GM19035 (cell line): Measurements from ENCODE around the gene LIPE.

Source experiments
- ATAC-seq: cut with Tn5 transposase; IDR thresholded peaks from one replicate; pipeline ENCODE4 v1.9.1; 2021; ENCODE audit not compliant: unreplicated experiment

LIPE gene

DNA sequence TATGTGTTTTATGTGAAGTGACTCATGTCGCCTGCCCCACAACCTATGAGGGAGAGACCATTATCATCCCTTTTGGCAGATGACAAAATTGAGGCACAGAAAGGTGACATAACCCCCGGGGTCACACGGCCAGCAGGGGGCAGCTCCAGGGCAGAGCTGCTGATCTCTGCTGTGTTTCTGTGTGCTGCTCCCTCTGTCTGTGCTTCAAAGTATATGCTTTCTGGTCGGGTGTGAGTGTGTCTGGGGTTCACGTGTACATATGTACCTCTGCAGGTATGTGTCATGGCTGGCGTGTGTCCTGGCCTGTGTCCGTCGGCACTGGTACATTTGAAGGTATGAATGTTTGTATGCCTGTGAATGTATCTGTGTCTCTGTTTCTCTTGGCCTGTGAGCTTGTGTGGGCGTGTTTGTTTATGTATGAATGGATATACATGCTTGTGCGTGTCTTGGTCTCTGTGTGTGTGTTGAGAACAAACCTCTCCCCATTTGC, 7.1 kb downstream of the LIPE start:
- ATAC-seq: no peak

DNA sequence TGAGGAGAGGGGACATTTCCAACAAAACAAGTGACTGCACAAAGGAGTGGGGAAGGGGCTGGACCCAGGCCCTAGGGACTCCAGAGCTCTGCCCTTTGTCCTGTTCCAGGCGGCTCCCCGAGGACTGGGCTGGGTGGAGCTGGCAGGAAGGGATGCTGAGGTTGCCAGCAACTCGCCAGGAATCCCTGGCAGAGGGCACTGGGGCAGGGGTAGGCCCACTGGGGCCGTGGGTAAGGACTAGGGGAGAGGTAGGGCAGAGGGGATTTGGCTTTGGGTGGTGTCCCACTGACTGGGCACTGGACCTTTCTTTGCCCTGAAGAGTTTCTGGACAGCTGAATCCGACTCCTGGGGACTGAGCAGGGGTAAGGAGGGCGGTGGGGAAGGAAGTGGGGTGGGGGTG, 7.9 kb downstream of the LIPE start:
- ATAC-seq: no peak

DNA sequence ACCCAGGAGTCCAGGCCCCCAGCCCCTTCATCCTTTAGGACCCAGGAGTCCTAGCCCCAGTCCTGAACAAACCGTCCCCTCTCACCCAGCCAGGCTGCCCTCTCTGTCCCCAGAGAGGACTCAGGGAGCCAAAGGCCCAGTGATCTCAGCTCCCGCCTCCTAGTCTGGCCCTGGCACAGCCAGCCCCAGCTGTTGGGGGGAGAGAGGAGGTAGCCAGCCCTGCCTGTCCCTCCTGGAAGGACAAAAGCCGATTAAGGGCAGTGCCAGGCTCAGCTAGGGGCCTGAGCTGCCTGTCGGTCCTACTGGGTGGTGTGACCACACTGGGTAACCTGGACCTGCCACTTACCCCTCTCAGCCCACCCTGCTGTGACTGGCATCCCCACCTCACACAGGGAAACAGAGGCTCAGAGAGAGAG, 14.5 kb downstream of the LIPE start:
- no peak for ATAC-seq

DNA sequence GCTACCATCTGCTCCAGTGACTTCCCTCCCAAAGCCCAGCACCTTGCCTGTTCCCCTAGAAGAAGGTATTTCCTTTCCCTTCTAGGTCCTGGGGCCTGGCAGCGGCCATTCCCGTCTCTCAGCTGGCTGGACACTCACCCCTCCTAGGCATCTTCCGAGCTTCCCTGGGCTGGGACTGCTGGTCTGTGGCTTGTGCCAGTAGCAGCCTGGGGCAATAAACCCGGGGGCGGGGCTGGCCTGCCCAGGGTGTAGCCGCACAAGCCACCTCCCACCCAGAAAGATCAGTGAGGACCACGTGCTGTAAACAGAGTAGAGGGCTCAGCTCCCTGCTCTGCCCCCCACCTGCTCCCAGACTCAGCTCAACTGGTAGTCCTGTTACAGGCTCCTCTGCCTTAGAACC, 15.0 kb downstream of the LIPE start:
- ATAC-seq: no peak

DNA sequence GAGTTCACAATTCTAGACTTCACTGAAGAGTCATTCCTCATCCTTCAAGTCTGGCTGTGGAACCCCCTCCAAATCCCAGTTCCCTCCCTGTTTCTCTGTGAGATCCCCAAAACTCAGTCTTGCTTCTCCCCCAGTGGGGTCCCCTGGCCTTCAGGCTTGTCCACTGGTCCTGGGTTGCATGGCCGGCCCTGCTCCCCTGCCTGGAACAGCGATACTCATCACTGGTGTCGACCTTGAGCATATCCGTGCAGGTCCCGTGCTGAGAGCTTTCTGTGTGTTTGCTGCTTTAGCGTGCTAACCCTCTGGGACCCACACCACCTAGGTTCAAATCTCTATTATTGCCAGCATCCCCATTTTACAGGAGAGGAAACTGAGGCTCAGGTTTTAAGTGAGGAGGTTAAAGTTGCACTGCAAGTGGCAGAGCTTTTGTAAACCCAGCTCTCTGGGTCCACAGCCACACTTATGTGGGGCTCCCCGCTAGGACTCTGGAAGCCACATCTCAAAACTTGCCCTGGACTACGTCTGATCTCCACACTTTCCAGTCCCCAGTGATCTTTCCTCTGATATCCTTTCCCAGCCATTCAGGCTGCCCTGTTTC, 15.5 kb downstream of the LIPE start:
- no peak for ATAC-seq

DNA sequence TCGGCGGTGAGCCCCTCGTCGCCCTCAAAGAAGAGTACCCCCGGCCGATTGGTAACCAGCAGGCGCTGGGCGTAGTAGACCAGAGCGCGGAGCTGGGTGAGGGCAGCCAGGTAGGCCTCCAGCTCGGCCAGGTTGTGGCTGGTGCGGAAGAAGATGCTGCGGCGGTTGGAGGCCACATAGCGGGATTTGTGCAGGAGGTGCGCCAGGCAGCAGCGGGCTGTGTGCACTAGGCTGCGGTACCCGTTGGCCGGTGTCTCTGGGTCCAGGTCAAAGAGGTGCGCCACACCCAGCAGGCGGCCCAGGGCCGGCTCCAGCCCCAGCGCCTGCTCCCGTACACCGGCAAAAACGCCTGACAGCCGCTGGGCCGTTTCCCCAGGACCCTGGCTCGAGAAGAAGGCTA, 16.8 kb downstream of the LIPE start:
- ATAC-seq: no peak

DNA sequence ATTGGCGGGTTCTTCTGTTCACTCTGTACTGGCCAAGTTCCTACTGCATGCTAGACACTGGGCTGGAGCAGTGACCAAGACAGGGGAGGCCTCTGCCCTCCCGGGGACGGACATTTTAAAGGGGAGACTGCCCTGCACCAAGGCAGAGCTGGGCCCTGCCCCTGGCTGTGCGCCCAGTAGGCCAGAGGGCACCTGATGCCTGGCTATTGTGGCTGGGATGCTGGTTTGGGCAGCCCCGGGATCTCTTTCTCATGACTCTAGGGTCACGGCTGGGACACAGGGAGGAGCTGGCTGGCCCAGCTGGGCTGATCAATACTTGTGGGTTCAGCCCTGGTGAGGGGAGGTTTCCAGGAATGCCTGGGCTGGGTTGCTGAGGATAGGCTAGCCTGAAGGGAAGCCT, 17.7 kb downstream of the LIPE start:
- no peak for ATAC-seq

DNA sequence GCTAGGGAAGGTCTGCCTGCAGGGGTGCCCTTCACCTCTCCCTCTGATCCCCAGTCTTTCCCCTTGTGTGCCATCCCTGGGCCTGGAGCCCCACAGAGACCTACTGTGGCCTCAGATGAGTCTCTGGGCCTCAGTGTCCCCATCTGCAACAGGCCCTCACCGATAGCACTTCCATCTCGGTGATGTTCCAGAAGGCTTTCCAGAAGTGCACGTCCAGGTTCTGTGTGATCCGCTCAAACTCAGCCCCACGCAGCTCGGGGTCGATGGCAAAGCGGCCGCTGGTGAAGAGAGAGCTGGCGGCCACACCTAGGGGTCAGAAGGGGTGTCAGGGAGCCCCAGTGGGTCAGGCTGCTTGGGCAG, 19.4 kb downstream of the LIPE start:
- no peak for ATAC-seq

DNA sequence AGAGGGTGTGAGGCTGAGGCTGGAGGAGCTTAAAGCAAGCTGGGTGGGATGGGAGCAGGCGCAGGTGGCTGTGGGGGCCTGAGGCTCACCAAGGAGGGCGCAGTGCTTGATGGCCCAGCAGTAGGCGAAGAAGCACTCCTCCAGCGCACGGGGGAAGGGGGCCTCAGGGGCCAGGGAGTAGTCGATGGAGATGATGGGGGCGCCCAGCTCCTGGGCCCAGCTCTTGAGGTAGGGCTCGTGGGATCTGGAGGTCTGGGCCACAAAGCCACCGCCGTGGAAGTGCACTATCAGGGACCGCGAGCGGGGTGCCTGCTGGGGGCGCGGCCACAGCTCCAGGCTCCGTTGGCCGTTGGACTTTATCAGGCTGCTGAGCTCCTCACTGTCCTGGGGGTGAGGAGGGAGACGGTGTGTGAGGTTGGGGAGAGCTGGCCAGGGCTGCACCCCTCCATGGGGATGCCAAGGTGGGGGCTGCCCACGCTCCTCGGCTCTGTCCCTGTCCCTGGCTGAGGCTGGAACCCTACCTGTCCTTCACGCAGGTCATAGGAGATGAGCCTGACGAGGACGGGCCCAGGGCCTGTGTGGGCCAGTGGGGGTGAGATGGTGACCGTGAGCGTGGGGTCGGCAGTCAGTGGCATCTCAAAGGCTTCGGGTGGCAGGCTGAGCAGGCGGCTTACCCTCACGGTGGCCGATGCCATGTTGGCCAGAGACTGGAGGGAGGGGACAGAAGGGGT, 19.9 kb downstream of the LIPE start:
- ATAC-seq: no peak

DNA sequence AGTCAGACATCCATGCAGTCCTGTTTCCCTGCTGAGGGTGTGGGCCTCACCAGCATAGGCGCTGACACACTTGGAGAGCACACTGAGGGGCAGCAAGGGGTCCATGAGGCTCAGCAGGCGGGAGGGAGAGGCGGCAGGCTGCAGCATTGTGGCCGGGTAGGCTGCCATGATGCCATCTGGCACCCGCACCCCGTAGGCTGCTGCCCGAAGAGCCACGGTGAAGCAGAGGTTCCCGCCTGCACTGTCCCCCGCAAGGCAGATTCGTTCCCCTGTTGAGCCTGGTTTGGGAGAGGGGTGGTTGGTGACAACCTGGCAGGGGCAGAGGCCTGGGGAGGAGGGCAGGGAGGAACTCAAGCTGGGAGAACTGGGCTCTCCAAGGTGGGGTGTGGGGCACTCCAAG, 21.1 kb downstream of the LIPE start:
- no peak for ATAC-seq

DNA sequence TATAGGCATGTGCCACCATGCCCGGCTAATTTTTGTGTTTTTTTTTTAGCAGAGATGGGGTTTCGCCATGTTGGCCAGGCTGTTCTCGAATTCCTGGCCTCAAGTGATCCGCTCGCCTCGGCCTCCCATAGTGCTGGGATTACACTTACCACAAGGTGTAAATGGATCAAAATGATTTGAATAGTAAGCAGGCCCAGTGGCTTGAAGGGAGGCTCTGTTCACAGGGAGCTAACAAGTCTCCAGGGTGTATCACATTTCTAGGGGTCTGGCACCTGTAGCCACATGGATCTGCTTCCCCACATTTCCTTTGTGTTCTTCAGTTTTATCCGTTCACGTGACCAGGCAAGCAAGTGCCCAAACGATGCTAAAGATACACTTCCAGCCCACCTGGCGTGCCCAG, 23.6 kb downstream of the LIPE start:
- ATAC-seq: no peak

DNA sequence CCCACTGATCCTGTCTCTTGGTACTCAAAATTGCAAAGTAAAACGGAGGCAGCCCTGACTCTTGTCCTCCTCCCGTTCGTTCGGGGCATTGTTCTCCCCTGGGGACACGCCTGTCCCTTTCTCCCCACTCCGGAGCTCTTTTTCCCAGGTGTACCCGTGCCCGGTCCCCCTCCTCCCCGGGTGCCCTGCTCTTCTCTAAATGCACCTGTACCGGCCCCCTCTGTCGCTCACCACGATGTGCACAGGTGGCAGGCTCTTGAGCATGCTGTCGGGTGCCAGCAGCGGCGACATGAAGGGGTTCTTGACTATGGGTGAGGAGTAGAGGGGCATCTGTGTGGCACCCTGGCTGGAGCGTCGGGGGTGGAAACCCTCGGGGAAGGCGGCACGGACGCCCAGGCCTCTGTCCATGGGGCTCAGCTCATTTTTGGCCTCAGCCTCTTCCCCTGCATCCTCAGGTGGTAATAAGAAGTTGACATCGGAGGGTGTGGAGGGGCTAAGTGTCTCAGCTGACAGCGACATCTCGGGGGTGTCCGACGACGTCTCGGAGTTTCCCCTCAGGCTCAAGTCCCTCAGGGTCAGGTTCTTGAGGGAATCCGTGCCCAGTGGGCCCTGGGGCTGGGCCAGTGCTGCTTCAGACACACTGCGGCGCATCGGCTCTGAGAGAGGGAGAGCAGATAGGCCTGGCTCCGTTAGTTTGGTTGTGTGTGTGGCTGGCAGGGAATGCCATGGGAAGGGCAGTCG, 24.6 kb downstream of the LIPE start:
- ATAC-seq: no peak

DNA sequence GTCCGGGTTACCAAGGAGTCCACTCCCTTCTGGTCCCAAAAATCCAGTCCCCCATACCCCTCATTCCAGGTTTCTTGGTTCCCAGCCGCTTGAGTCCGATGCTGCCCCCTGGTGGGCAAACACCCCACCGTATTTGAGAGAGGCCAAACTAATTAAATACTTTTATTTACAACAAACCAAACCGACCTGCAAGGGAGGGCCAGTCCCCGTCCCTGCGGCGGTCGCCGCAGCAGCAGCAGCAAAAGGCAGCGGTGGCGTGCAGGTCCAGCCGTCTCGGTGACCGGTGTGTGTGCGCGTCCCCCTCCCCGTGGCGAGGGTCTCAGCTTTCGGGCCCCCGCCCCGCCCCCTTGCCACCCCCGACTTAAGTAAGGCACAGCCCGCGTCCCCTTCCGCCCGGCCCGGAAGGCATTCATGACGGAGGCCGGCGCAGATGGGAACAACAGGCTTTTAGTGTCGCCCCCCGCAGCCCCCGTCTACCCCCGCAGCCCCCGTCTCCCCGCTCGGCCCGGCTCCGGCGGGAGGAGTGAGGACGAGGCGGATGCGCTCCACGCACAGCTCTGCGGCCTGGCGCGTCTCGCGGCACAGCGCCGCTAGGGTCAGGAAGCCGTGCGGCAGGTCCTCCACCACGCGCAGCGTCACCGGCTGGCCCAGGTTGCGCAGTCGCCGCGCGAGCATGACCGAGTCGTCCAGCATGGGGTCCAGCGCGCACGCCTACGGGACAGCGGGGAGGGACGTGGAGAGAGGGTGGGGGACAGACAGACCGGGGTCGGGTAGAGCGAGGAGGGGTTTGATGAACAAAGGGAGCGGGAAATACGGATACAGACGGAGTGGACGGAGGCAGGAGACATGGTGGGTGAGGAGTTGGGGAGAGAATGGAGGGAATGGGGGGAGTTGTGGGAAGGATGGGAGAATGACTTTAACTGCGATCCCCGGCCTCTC, 25.6 kb downstream of the LIPE start:
- ATAC-seq: no peak

DNA sequence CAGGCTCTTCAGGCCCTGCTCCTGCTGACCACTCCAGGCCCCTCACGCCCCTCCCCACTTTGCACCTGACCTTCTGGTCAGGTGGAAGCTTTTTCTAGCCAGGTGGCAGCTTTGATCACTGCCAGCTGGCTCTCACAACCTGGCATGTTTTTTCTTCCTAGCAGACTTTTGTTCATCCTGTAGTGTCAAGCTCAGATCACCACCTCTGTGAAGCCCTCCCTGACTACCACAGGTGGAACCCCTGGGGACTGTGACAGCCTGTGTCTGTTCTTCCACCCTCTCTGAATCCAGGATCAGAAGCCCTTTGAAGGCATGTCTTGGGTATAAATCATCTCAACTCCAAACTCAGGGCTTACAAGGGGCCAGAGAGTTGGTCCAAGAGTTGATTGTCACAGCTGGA, 26.8 kb downstream of the LIPE start:
- ATAC-seq: no peak

DNA sequence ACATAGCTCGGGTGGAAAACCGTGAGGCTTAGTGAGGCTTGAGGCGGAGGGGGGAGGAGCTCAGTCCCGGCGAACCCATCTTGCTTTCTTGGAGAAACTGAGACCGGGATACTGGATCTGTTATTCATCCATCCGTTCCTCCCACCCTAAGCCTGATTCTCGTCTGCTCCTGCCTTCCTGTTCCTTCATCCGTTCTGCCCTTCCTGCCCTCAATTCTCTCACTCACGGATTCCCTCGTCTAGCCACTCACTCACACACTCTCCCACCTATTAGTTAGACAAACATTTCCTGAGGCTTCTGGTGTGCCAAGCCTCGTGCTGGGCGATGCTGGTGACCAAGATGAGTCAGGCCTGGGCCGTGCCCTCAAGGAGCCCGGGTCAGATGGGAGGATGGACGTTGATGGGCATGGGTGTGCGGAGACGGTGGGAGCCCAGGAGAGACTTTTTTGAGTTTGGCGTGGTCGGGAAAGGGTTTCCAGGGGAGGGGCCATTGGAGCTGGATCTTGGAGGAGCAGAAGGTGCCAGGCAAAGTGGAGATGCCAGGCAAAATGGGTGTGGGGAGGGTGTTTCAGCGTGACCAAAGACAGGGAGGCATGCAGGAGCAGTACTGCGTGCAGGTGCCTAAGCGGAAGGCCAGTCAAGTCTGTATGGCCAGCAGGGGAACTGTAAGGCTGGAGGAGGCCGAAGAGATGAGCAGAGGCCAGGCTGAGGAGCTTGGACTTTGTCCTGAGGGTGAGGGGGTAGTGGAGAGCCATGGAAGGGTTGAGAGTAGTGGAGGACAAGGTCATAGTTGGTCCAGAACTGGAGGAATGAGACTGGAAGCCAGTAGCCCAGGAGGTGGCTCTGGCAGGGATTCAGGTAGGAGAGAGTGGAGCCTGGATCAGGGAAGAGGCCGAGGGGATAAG, 29.7 kb downstream of the LIPE start:
- ATAC-seq: no peak

DNA sequence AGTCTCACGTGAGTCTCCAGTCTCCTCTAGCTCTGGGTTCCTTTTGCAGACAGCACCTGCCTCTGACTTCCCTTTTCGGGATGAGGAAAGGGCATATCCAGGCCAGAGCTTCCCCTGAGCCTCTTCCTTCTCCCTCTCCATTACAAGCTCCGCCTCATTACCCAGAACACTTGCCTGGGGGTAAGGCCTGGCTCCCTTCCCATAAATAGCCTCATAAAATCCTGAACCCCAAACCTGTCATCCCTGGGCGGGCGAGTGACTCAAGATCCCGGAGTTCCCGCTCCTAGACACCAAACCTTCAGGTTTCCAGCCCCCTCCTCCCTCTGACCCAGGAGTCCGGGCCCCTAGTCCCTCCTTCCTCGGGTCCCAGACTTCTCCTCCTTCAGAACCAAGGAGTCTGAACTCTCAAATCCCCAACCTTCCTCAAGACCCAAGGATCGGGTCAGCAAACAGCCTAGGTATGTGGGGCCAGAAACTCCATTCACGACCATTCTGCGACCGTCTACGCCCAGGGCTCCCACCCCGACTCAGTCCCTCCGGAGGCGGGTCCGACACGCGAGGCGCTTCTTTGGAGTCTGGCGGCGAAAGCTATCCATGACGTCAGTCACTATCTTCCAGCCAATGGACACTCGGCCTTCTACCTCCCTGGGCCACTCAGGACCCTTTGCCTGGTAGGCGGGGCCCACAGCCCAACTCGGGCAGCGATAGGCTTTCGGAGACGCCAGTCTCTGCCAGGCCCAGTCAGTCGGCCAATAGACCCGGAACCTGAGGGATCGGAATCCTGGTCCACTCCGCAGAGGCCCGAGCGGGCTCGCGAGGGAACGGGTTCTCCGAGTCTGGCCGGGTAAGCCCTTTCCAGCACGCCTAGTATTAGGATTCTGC, 30.6 kb downstream of the LIPE start:
- peak; percentile 97 for ATAC-seq

DNA sequence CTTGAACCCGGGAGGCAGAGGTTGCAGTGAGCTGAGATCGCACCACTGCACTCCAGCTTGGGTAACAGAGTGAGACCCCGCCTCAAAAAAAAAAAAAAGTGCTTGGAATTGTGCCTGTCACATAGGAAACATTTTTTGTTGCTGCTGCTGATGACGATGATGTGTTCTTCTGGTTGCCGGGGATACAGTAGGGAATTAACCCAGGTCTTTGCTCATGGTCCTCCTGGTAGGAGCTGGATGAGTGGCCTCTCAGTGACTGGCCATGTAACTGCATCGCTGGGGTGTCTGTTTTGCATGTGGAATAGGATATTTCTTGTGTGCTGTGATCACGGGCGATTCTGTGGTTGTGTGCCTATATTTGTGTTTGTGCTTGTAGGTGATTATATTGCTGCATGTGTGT, 32.4 kb downstream of the LIPE start:
- ATAC-seq: no peak

DNA sequence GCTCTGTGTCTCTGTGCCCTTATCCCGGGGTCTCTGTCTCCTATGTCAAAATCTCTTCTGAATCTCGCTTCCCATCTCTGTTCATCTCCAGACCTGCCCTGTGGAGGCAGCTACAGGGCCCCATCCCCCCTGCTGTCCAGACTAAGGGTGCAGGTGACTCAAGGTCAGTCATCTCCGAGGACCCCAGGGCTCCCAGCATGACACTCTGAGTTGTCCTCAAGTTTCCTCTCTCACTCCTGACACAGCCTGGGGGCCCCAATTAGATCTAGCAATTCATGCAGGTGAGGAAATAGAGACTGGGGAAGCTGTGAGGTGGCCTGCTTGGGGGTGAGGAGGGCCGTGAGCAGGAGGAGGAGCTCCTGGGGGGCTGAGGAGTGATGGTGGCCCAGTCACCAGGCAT, 35.0 kb downstream of the LIPE start:
- ATAC-seq: no peak

DNA sequence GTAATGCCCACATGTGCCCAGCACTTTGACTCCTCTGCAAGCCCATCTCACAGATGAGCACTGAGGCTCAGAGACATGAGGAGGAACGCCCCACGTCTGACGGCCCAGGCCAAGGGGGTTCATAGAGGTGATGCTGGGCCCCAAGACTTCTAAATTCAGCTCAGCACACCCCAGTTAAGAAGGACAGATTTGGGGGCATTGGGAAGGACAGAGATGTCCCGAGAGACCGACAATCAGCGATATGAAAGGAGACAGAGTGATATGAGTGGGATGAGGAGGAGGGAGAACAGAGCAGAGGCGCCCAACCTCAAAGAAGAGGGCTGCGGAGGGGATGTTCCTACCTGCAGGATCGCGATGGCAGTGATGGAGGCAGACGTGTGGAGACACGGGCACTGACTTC, 37.3 kb downstream of the LIPE start, which contains the start of gene CNFN:
TSS of gene CNFN (minus strand) at position 399 of the 400 bp plus-strand sequence. CDS start 1,260 bp downstream, outside the sequence.
- no peak for ATAC-seq
